IPS DF 4.7 (cell line): ENCODE results near the gene THRB.

Experiments
- DNase-seq: peaks from one replicate; pipeline ENCODE4 v3.0.0-alpha.2; 2013; ENCODE audit warnings: low spot score; ENCODE audit errors: extremely low read depth

THRB gene

GRCh38 chr3:24311881-24312280 is 182.8 kb downstream of the THRB start:
- DNase-seq: no peak

DNA sequence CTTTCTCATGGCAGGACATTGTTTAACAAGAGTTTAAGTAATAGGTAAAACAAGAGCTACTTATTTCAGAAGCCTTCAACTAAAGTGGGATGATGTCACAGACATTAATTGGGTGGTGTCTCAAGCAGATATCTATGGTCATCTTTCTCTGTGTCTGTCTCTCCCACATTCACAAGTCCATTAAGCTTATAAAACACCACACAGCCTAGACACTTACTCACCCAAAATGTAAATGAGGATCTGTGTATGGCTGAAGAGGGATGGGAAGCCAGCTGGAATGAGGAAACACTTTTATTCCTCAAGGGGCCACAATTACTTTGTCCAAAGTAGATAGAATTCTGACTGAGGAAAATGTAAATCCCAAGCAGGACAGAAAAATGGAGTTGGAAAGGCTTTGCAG is 183.8 kb downstream of the THRB start:
- no peak for DNase-seq

DNA sequence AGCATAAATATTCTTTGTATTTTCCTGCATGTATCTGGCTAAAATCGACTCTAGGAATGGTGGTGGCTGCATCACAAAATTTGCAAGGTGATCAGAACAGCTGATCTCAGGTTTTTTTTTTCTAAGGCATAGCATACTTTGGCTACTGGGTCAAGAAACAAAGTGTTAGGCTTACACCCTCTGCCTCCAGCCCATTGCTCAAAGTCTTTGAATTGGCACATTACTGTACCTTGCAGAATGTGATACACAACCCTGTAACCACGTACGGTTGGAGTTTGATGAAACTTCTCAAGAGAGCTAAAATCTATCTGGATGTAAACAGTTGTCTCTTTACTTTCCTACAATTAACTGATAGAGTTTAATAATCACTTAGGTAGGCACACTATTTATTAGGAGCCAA is 188.1 kb downstream of the THRB start:
- DNase-seq: no peak

DNA sequence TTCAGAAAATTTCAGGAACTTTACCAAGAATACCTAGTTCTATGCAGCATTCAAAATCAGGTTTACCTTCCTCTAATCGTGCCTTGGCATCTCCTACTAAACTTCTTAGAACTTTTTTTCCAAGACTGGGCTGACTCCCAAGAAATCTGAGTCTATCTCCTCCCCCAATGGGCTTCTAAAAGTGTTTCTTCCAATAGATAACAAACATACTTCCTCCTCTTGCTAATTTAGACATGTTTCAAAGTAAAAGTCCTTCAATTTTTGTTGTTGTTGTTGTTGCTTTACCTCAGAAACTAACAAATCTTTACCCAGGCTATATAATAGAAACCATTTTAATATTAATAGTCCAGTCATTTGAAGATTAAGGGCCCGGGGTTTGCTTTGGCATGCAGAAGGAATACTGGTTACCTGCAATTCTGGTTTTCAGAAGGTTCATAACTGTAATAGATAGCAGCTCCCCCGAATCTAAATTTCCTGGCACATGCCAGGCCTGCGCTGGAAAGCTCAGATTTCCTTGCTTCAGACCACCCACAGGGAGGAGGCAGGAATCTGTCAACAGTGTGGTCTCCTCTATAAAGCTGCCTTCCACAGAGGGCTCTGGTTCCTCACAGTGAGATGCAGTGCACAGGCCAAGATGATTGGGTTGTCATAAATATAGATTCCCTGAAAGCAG is 188.7 kb downstream of the THRB start:
- DNase-seq: no peak

GRCh38 chr3:24303057-24303754 is 191.4 kb downstream of the THRB start:
- DNase-seq: no peak

GRCh38 chr3:24302396-24302795 is 192.3 kb downstream of the THRB start:
- no peak for DNase-seq

DNA sequence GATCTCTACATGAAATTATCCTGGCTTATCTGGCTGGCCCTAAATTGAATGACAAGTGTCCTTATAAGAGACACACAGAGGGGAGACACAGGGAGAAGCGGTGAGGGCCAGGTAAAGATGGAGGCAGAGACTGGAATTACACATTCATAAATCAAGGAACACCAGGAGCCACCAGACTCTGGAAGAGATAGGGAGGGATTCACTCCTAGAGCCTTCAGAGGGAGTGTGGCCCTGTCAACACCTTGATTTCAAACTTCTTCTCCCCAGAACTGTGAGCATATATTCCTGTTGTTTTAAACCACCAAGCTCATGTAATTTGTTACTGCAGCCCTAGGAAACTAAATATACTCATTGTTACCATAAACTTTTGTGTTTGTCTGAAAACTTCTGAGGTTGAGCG is 193.7 kb downstream of the THRB start:
- no peak for DNase-seq

GRCh38 chr3:24299806-24300626 is 194.6 kb downstream of the THRB start:
- no peak for DNase-seq

GRCh38 chr3:24299246-24299805 is 195.3 kb downstream of the THRB start:
- DNase-seq: no peak

GRCh38 chr3:24296441-24297205 is 198.0 kb downstream of the THRB start:
- DNase-seq: no peak

- no peak for DNase-seq
Observed at GRCh38 chr3:24294150-24294549, 200.5 kb downstream of the THRB start.

- DNase-seq: no peak
Observed at GRCh38 chr3:24291646-24292045, 203.0 kb downstream of the THRB start.

- no peak for DNase-seq
Observed at GRCh38 chr3:24290596-24290995, 204.1 kb downstream of the THRB start.

DNA sequence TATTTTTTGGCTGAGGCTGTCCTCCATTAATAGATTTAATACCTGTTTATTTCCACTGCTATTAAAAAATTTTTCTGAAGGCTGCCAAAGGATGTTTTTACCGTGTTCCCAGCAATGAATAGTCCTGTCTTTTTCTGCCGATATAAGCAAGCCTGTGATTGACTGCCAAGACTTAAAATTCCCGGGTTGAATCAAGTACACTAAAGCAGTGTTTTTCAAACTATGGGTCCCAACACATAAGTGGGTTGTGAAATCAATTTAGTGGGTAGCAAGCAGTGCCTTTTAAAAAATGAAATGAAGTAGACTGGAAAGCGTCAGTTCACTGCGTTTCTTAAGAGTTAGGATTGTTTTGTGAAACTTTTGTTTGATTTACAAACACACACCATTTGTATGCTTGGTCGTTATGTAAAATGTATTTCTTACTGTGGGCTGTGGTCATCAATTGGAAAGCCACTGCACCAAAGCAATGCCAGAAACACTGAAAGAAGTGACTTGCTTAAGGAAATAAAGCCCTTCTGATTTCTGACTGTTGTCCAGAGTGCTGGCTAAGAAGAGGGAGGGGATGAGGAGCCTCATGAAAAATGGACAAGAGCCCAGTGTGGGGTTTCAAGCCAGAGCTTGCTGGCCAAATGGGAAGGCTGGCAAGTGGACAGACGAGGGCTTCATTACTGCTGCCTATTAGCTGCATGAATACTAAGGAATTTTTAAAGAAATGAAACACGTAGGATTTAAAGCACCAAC is 206.0 kb downstream of the THRB start:
- no peak for DNase-seq

DNA sequence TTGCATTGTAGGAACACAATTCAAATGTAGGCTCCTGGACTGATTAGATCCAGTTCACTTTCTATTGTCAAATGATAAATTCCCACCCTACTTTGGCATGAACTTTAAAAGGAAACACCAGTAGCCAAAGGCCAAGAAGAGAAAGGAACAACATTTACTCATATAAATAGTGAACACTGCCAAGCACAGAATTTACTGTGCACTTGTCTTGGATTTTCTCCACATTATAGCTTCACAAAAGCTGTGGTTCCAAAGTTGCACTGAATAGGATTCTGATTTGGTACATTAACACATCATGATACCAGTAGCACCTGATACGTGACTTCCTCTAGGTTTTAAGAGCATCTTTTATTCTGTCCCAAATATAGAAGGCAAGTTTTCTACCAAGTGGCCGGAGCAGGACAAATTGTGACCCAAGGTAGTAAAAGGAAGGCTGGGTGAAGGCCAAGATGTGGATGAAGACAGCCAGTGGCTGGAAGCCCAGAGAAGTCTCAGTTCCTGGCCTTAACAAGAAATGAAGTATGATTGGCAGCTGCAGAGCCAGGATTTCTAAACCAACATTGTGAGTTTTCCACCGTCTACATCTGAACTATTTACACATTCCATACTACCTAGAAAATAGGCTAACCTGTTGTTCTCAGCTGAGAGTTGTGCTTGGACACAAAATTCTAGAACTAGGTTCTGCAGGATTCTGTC is 206.7 kb downstream of the THRB start:
- no peak for DNase-seq

DNA sequence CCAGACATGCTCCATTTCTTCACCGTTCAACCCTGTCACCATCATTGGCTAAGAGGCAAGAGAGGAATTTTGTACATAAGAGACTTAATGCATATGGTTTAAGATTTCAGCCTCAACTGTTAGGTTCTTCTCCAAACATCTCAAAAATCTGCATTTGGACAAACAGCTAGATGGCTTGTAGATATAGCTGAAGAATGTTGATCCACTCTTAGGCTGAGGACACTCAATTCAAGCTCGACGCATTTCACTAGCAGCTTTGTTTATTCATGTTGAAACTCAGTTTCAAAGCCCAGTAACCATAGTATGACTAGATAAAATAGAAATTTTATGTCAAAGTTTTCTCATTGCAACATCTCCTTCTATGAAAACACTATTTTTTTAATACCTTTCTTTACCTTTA is 208.2 kb downstream of the THRB start:
- DNase-seq: no peak

GRCh38 chr3:24278543-24278942 is 216.1 kb downstream of the THRB start:
- no peak for DNase-seq

DNA sequence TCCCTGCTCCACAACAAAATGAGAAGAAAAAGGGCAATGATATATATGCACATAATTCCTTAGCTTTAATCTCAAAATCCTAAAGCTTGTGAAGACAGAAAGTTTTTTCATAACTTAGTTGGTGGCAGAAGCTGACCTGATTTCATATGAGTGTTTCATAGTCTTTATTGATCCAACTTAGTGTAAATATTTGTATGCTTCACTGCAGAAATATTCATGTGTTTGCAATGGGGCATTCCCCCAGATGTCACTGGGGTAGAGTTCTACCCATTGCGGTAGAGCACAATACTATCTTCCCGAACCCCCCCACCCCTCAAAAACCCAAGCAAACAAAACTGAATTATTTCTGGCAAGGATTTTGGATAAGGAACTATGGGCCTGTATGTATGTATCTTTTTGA is 221.2 kb downstream of the THRB start:
- no peak for DNase-seq

DNA sequence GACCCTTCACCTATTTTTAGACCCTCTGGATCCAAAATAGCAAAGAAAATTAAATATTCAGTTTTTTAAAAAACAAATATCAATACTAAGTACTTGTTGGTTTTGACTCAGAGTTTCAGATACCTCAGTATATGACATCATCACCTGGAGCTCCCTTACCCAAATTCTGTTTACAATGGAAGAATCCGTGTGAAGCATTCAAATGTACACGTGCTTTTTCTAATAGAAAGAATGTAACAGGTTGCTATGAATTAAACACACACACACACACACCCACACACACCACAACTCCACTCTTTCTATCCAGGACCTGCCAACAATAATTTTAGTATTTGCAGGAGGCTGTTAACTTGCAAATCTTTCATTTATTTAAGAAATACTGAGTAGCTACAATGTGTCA is 221.8 kb downstream of the THRB start:
- no peak for DNase-seq

- no peak for DNase-seq
Observed at GRCh38 chr3:24272408-24272807, 222.2 kb downstream of the THRB start.
